LHCN-M2 (cell line): ENCODE results near the gene ADAMTS8. TPM values are rescaled to one million over a fixed set of nuclear protein-coding genes. Genes with fewer than 3 reads are reported as not detected.

Experiments
- total RNA-seq: library from RNA; depleted of rRNA; stranded (reverse); fragments of >200 nt; gene quantifications from 2 replicates; pipeline ENCODE4 v1.2.3, GENCODE V29; 2014; rRNA removed

Gene ADAMTS8
- total RNA-seq, 1 experiment from 2014 or later, result not detected

Other genes starting within 250 kb of the ADAMTS8 start
- gene ZBTB44, start 113.7 kb downstream of the ADAMTS8 start, total RNA-seq, result 9.9 and 14.7 TPM in 2 replicates
- gene ADAMTS15, start 20.0 kb upstream of the ADAMTS8 start, total RNA-seq, result 0.58 and 0.92 TPM in 2 replicates